HG02840 (cell line): ENCODE results near the gene ETHE1.
"Not testable (repeated sequence)": the region's sequence is repeated elsewhere in the genome, so short reads cannot be mapped to it uniquely, and the experiment has no call there.

Source experiments
- ATAC-seq: cut with Tn5 transposase; IDR thresholded peaks from one replicate; pipeline ENCODE4 v1.9.1; 2021; ENCODE audit warnings: mild to moderate bottlenecking, moderate library complexity, moderate number of reproducible peaks; ENCODE audit not compliant: unreplicated experiment, low FRiP score

The ETHE1 gene

GRCh38 chr19:43525836-43526771, 897 bp downstream of the ETHE1 start:
- no peak for ATAC-seq

GRCh38 chr19:43524922-43525835, 1.8 kb downstream of the ETHE1 start:
- no peak for ATAC-seq

- ATAC-seq = not testable (repeated sequence)
Measured at GRCh38 chr19:43523696-43524095, 3.3 kb downstream of the ETHE1 start.

GRCh38 chr19:43522929-43523328, 4.1 kb downstream of the ETHE1 start:
- ATAC-seq = no peak

GRCh38 chr19:43519436-43520088, 7.4 kb downstream of the ETHE1 start:
- ATAC-seq = no peak

GRCh38 chr19:43518051-43518450, 8.9 kb downstream of the ETHE1 start:
- ATAC-seq = no peak

GRCh38 chr19:43512399-43512798, 14.6 kb downstream of the ETHE1 start:
- ATAC-seq = not testable (repeated sequence)

- no peak for ATAC-seq
Measured at GRCh38 chr19:43511324-43511723, 15.7 kb downstream of the ETHE1 start.

GRCh38 chr19:43510713-43511112, 16.3 kb downstream of the ETHE1 start:
- no peak for ATAC-seq

- ATAC-seq = no peak
Measured at GRCh38 chr19:43507880-43508279, 19.1 kb downstream of the ETHE1 start.

GRCh38 chr19:43506629-43507028, 20.4 kb downstream of the ETHE1 start:
- no peak for ATAC-seq

- ATAC-seq = no peak
Measured at GRCh38 chr19:43505941-43506340, 21.1 kb downstream of the ETHE1 start.

GRCh38 chr19:43505186-43505456, 21.9 kb downstream of the ETHE1 start:
- ATAC-seq = no peak

- peak; percentile 11 for ATAC-seq
Measured at GRCh38 chr19:43504426-43505185, 22.4 kb downstream of the ETHE1 start, which contains the start of gene PHLDB3. TSS of gene PHLDB3 (minus strand) at chr19:43504746. CDS start at chr19:43504118, 628 bp downstream.

GRCh38 chr19:43503501-43504425, 23.2 kb downstream of the ETHE1 start:
- ATAC-seq = peak; percentile 92

GRCh38 chr19:43502419-43502976, 24.5 kb downstream of the ETHE1 start:
- ATAC-seq = no peak

- no peak for ATAC-seq
Measured at GRCh38 chr19:43501661-43502418, 25.2 kb downstream of the ETHE1 start.

- ATAC-seq = no peak
Measured at GRCh38 chr19:43499042-43499441, 28.0 kb downstream of the ETHE1 start.
